GM18502 (cell line): Measurements from ENCODE around the gene MFRP.
A peak's percentile ranks its signal among the peaks of the same experiment; 100 is the strongest.

Experiments used
- ATAC-seq: cut with Tn5 transposase; IDR thresholded peaks from one replicate; pipeline ENCODE4 v1.9.1; 2021; ENCODE audit warnings: mild to moderate bottlenecking; ENCODE audit not compliant: unreplicated experiment, poor library complexity

MFRP gene

DNA sequence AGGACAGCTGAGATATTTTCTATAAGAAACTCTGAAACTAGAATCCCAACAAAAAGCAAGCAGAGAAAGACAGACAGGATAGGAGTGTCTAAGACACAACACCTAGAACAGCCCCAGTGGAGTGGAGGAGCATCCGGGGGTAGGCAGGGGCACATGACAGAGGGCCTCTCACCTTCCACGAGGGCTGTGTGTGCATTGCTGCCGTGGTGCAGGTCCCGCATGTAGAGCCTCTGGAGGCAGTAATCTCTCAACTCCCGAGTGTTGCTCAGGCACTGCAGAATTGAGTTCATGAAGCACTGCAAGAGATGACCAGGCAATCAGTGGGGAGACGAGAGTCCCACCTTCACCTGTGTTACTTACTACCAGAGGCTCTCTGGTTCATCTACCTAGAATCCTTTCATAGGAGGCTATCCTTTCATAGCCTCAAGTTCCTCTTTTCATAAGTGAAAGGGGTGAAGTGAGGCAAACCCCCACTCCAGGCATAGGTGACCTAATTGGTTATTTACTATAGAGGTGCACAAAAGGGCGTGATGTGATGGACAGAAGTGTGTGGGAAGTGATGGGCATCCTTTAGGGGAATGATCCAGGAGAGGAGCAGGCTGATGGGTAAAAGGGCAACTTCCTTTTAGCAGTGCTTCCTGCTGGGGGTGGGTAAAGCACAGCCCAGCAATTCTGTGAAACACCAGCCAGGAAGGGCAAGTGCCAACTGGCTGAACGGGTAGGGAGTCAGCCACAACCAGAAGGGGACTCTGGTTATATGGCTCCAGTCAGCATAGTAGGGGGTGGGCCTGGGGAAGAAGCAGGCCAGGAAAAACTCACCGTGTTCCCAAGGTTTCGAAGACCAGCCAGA, 13.1 kb upstream of the MFRP start:
- ATAC-seq: no peak

DNA sequence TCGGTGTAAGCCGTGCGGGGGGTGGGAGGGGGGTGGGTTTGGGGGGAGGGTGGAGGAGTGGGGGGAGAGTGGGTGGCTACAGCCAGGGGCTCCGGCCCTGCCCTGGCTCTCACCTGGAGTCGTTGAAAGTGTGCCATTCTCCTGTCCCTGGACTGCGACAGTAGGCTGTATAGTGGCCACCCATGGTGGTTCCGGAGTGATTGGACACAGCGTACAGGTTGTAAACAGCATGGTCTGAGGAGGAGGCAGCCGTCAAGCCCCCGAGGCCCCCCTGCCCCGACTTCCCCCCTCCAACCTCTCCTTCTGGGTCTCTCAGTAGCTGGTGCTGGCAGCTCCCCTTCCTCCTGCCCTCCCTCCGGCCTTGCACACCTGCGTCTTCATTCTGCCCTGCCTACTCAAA, 10.6 kb upstream of the MFRP start:
- ATAC-seq: no peak

DNA sequence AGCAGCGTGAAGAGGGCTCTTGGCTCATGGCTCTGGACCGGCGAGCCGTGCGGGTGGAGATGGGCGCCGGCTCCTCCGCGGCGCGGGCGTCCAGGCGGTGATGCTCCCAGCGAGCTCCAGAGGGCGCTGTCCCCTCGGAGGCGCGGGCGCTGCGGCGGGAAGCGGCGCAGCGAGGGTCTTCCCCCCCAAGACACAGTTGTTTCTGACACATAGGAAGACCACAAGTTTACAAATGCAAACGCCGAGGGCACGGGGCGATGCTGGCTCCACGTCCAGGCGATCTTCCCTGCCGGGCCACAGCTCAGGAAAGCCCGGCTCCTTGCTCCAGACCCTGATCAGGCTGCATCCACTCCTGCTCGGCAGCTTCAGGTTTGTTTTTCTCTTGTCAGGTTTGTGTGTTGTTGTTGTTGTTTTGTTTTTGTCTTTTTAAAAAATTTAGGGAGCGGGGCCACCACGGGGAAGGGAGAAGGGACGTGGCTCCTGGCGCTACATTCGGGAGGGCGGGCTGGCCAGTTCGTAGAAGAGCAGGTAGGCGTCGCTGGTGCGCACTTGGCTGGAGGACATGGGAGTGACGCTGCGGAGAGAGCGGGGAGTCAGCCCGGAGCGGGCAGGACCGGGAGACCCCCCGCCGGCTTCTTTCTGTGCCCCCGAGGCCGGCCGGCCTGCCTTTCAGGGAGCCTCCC, 10.0 kb upstream of the MFRP start:
- ATAC-seq: peak; percentile 81

DNA sequence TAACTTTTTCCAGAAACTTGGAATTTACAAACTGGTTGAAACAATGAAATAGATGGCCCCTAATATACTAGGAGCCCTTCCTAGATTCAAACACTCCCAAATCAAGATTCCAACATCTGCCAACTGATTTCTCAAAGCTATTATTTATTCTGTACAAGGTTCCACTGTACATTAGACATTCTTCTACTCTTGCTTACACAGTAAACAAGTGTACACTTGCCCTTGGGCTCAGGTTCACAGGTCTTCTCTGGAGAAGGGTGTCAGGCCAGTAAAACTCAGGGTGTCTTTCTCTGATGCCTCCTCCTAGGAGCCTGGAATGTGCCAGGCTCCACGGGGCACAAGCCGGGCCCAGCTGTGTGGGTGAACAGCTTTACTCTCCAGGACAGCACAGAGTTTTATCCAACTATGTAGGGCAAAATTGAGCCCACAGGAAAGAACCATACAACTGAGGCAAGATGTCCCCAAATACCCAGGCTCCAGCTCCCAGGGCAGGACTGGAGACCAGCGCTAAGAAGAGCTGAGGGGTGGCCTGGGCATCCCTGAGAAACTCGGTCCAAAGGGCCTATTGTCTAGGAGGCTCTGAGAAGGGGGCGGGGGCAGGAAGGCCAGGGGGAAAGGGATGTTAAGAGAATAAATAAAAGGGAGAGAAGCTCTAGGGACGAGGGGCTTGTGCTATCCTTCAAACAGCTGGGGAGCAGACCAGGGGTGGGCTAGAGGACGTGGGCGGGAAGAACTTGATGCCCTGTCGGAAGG, 8.8 kb upstream of the MFRP start:
- no peak for ATAC-seq

DNA sequence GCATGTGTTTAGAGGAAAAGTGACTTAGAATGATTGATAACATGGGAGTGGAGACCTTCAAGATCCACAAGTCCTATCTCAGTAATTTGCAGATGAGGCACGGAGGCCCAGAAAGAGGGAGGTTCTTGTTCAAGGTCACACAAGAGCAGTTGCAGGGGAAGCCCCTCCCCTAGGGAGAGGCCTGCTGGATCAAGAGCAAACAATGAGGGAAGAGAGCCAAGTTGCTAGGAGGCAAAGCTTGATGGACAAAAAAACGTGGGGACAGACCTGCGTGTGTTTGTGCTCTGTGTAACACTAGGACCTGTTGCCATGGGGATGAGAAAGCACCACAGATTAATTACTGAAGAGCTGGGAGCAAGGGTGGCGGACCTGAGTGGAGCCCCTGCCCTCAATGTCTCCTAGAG, 6.4 kb upstream of the MFRP start:
- ATAC-seq: no peak

DNA sequence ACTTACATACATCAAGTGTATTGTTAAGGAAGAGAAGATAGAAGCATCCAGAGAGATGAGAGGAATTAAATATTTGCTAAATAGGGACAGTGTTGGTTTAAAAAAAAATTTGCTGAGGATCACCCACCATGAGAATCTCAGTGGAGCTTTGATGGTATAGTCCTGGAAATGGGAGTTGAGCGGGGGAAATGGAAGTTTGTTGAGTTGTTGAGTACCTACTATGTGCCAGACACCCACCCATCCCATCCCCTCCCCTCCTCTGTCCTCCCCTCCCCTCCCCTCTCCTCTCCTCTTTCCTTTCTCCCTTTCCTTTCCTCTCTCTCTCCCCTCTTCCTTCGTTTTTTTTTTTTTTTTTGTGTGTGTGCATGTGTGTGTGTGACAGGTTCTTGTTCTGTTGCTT, 4.7 kb upstream of the MFRP start:
- no peak for ATAC-seq

DNA sequence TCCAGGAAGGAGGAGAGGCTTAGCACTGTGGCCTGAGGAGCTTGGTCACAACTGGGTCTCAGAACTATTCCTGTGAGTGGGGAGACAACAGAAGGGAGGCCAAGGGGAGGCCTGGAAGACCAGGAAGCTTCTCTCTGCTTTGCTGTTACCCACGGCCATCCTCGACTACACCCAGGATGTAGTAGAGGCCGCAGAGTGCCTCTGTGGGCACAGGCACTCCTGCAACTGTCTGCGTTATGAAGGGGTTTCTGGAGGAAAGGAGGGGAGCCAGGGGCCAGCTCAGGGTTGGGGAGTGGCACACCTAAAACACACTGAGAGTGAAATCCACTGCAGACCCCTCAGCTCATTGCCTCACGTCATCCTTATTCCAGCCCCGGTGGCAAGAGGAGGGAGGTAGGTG, 3.8 kb upstream of the MFRP start:
- no peak for ATAC-seq

DNA sequence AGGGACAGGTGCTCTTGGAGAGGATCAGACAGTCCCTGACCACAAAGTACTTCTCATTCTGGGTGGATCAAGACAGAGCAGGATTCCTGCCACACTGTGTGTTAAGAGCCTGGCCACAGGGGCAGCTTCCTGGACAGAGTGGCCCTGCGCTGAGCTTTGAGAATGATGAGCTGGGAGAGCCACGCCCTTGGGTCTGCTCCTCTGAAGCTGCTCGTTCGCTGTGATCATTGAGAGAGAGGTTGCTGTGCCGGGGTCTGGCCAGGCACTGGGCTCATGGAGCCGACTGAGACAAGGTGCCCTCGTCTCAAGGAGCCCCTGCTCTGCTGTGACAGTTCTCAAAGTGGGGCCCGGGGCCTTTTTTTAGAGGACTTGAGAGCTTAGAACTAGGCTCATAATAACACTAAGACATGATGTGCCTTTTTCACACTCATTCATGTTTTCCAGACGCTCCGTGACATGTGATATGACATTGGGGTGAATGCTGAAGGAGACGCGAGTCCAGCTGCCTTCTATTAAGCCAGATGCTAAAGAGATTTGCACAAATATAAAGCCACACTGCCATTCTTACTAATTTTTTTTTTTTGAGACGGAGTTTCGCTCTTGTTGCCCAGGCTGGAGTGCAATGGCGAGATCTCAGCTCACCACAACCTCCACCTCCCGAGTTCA, 1.6 kb upstream of the MFRP start:
- no peak for ATAC-seq

DNA sequence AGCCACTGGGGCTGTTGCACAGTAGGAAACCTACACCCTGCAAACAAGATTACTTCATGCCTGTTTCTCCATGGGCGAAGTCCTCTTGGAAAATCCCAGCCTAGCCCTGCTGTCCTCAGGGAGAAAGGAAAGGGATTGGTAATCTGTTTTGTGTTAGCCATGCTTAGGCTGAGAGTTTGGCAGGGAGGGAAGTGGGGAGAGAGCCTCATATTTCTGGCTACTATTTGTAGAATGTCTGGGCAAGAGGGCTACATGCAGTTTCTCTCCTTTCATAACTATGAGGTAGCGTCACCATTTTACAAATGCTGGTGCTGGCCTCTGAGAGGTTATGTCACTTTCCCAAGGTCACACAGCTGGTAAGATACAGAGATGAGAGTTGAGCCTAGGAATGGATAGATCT, 737 bp upstream of the MFRP start:
- no peak for ATAC-seq

DNA sequence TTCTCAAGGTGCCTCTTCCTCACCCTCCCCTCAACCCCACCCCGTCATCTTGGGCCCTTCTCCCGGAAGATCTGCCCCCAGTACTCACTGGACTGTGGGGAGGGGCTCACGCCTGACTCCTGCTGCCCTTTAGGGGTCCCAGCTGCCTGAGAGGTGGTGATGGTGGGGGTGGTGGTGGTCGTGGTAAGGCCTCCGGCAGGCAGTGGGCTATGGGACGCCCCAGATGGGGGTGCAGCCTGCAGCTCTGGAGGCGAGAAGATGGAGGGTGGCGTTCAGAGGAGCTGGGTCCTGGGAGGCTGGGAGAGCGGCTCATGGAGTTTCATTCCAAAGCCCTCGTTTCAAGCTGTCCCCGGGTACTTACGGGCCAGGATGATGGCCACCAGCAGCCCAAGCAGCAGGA, 820 bp downstream of the MFRP start:
- no peak for ATAC-seq

DNA sequence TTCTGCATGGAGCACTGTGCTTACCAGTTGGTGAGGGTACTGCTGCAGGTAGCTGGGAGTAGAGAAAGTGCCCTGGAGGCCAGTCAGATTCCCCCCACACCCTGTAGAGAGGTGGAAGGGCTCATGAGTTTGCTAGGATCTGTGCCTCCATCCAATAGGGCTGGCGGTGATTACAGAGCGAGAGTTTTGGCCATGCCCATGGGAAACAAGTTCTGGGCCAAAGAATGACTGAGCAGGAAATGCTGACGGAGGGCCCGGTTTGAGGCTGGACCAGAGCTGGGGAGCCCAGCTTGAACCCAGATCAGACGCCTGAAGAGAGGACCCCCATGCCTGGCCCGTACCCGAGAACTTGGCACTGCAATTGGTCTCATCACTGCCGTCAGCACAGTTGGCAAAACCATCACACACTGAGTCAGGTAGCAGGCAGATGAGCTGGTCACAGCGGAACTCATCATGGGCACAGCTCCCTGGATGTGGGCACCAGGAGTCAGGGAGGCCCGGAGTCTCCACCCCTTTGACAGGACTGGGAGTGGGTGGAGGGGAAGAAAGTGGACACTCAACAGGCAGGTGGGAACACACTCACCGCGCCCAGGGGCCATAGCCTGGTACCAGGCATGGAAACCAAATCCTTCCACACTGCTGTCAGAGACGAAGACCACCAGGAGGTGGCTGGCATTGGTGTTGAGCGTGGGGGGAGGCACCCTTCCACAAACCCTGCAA, 2.1 kb downstream of the MFRP start:
- ATAC-seq: no peak

DNA sequence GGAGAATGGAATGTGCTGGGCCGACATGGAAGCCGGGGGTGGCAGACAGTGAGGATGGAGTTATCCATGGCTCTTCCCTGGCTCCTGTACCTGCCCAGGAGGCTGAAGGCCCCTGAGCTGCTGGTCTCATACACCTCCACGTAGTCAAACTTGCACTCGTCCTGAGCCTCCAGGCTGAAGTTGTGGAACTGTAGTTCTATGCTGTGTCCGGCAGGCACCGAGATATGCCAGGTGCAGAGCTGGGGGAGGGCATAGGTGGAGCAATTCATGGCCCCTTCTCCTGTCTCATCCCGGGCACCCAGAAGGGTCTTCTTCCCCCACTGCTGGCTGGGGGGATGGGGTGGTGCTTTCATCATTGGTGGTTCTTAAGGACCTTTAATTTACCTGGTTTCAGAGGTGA, 2.8 kb downstream of the MFRP start:
- no peak for ATAC-seq

DNA sequence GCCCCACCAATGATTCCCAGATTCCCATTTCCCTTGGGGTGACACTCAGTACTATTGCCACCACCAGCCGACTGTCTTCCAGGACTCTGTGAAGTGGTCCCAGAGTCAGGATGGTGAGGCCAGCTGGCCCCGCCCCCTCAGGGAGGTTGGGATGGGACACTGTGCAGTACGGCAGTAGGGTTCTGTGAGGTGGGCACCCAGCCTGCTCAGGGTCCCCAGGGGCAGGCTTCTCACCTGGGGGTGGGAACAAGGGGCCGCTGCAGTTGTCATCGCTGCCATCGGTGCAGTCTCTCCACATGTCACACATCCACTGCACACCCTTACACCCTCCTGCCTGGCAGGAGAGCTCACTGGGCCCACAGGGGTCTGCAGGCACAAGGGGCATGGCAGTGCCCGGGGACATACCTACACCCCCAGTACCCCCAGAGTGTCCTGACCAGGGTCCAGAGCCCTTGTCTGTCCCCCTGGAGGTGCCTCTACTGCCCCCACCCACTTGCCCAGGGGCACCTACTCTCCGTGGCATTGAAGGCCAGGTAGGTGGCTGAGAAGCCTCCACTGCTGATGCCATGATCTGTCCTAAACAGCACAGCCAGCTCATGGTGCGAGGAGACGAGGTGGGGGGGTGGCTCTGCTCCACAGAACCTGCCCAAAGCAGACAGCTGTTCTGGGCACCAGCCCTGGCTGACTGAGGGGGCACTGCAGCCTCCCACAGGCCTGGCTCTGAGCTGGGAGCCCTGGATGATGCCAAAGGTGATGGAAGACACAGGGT, 4.0 kb downstream of the MFRP start:
- no peak for ATAC-seq

DNA sequence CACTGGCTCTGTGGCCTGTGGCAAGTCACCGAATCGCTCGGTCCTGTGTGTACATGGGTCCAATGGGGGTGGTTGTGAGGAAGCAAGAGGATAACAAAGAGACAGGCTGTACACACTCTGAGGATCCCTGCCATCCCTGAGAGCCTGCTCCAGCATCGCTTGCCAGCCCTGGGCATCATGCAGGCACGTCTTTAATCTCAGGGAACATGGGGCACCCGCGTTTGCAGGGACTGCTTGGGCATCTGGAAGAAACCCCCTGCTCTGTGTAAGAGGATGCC, 4.5 kb downstream of the MFRP start:
- ATAC-seq: no peak

DNA sequence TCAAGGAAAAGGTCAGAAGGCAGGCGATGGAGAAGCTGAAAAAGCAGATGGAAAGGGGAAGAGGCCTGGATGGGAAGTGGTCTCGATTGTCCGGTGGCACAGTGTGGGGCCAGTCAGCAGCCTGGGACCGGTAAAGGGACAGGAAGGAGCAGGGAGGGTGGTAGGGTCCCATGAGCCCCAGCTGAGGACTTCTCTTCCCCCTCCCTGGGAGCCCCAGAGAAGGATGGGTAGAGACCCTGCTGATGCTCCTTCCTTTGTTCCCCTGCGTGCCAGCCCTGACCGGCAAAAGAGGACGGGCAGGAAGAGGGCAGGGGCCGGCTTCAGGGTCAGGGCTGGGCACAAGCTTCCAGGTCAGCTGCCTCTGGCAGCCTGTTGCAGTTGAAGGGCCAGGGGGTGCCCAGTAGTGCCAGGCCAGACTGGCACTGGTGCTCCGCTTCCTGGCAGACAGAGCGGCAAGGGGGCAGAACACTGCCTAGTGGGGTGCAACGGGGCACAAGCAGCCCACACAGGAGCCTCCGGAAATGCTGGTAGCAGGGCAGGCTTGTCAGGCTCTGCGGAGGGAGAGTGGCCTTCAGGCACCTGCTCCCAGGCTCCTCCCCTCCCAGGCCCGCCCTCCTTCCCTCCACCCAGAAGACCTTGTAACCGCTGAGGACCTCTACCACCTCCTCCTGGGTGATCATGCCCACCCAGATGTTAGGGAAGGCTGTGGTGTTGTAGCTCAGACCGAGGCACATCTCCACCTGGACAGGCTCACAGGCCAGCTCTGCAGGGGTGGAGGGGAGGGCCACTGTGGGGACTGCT, 5.1 kb downstream of the MFRP start:
- ATAC-seq: no peak

DNA sequence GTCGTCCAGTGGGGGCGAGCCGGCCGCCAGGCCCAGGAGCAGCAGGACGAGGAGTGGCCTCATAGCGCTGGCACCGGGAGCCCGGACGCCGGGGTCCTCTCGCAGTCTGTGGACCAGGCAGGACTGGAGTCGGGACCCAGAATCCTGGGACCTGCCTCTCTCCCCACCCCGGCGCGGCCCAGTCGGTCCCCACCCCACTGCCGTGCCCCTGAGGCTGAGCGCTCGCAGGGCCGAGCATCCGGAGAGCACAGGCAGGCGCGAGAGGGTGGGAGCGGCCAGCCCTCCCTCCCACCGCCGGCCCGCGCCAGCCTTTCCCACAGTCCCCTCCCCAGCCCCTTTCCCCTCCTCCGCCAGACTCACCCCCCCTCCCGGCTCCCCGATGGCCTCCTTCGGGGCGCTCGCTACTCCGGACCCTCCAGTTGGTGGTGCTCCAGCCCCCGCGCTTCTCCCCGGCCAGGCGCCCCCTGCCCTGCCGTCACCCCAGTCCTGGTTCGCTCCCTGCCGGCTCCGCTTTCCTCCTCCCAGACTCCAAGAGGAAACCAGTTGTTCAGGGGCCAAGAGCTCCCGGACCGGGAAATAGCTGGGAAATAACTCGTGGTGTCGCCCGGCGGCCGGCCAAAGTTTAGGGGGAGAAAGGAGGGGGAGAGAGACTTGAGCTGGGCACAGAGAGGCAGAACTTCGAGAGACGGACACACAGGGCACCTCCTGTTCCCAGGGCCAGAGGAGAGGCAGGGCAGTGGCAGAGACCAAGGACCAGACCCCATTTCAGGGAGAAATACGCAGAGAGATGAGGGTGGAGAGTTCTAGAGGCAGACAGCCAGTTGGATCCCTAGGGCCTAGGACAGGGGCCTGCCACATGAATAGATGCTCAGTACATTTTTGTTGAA, 5.9 kb downstream of the MFRP start, which contains the start of gene C1QTNF5:
C1QTNF5 (minus strand) TSS at position 549 of the 887 bp plus-strand sequence; CDS start at position 63, 486 bp downstream.
- no peak for ATAC-seq

DNA sequence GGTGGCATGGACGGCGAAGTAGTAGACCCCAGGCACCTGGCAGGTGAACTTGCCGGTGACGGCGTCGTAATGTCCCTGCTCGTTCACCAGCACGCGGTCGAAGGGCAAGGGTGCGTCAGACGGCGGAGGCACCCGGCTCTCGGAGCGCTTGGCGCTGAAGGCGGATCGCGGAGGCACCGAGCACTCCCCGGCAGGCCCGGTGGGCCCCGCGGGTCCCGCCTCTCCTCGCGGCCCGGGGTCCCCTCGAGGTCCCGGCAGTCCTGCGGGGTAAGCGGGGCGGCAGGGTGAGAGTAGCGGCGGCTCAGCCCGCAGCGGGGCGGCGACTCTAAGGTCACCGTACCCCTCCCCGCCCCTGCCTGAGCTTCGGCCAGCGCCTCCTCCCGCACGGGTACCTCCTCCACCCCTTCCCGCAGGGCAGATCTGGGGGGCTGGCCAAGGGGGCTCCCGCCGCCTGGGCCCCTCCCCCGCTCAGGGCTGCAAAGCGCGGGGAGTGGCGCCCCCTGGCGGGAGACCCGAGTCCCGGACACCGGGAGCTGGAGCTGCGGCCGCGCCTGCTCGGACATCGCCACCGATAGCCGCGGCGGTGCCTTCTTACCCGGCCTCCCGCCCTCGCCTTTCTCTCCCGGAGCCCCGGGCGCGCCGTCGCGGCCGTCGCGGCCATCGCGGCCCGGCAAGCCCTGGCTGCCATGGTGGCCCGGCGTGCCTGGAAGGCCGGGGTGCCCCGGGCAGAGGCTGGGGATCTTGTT, 6.7 kb downstream of the MFRP start:
- ATAC-seq: no peak
